ENCODE data around the gene CCDC88B. TPM values are rescaled to one million over a fixed set of nuclear protein-coding genes. Genes with fewer than 3 reads are reported as not detected.

The CCDC88B gene
- total RNA-seq, 1 experiment from 2014 or later = 9.6 TPM

GRCh38 chr11:64357904-64358535 lies 18.0 kb downstream of the CCDC88B start:
- H3K27me3 ChIP-seq (ENCODE audit: insufficient read depth, low read depth) = no peaks in the 10 kb centered on the region
- DNase-seq = peak; percentile 88 to 95
- peaks cover 42% of the 10 kb centered on the region for H3K4me1 ChIP-seq (replicated peaks; ENCODE audit: insufficient read depth)
- H3K4me2 ChIP-seq = peak overlapping the region; percentile 92
- no peaks in the 10 kb centered on the region for H3K9me2 ChIP-seq (ENCODE audit: insufficient read depth)
- H2AFZ ChIP-seq = no peak overlapping the region
- peak overlapping the region; percentile 59 for H3K27ac ChIP-seq
- no TSS peak for BruUV-seq (replicated peaks)
- H3F3A ChIP-seq (ENCODE audit: insufficient read depth, low read depth) = peaks cover 22% of the 10 kb centered on the region; the same call in 1 of the 2 replicates
- peaks cover 18% of the 10 kb centered on the region for H3K79me2 ChIP-seq (ENCODE audit: low read depth)
- CTCF ChIA-PET = interaction anchor here (0.5 to 2.0 kb wide), 7 partner anchors 9 to 93 kb away, joined by 3 to 14 read pairs (median 5); partner anchors contain the start of genes PRDX5 and TRMT112
- intact Hi-C loops (cut with micrococcal nuclease; ENCODE audit: unreplicated experiment) = loop anchor here (2.0 to 5.0 kb wide), 5 partner anchors 81 to 421 kb away; partner anchors contain the start of gene SF1
- H3K4me3 ChIP-seq = peak overlapping the region; percentile 91
- H3K36me3 ChIP-seq (ENCODE audit: low read depth) = 0 out of 2 replicates have a peak, but pooled peaks cover 12% of the 10 kb centered on the region
- TF ChIP-seq EZH2 (IDR thresholded peaks at IDR 0.05; ENCODE audit: low read depth) = no peak
- TF ChIP-seq CTCF (conservative IDR thresholded peaks at IDR 0.05) = no peak
- POLR2A ChIA-PET (ENCODE audit: unreplicated experiment) = interaction anchor here (0.5 to 1.1 kb wide), 8 partner anchors 17 to 307 kb away, joined by 3 to 12 read pairs (median 6); partner anchors contain the start of genes ESRRA, PRDX5 and TRMT112
- peaks cover 6% of the 10 kb centered on the region; the same call in 1 of the 2 replicates for H4K20me1 ChIP-seq (ENCODE audit: insufficient read depth)
- no peaks in the 10 kb centered on the region for H3K9me3 ChIP-seq (ENCODE audit: insufficient read depth, low read depth)

GRCh38 chr11:64358536-64358906 lies 18.5 kb downstream of the CCDC88B start:
- ChIA-PET CTCF (interaction anchor here (0.5 to 2.0 kb wide), 6 partner anchors 9 to 93 kb away, joined by 3 to 14 read pairs (median 5); partner anchors contain the start of genes PRDX5 and TRMT112), POLR2A (ENCODE audit: unreplicated experiment) (interaction anchor here (0.5 to 1.1 kb wide), 4 partner anchors 17 to 81 kb away, joined by 4 to 10 read pairs (median 8); partner anchors contain the start of genes PRDX5 and TRMT112)
- TF ChIP-seq EZH2 (IDR thresholded peaks at IDR 0.05; ENCODE audit: low read depth) (no peak), CTCF (conservative IDR thresholded peaks at IDR 0.05) (no peak)
- no peaks in the 10 kb centered on the region for H3K9me2 ChIP-seq (ENCODE audit: insufficient read depth)
- peaks cover 6% of the 10 kb centered on the region; the same call in 1 of the 2 replicates for H4K20me1 ChIP-seq (ENCODE audit: insufficient read depth)
- peak overlapping the region; percentile 91 for H3K4me3 ChIP-seq
- peaks cover 42% of the 10 kb centered on the region for H3K4me1 ChIP-seq (replicated peaks; ENCODE audit: insufficient read depth)
- H3K27me3 ChIP-seq (ENCODE audit: insufficient read depth, low read depth) = no peaks in the 10 kb centered on the region
- DNase-seq = no peak
- peak overlapping the region; percentile 59 for H3K27ac ChIP-seq
- H3K79me2 ChIP-seq (ENCODE audit: low read depth) = peaks cover 18% of the 10 kb centered on the region
- H2AFZ ChIP-seq = peak overlapping the region; percentile 87
- H3K4me2 ChIP-seq = peak overlapping the region; percentile 92
- peaks cover 22% of the 10 kb centered on the region; the same call in 1 of the 2 replicates for H3F3A ChIP-seq (ENCODE audit: insufficient read depth, low read depth)
- intact Hi-C loops (cut with micrococcal nuclease; ENCODE audit: unreplicated experiment) = loop anchor here (2.0 to 5.0 kb wide), 5 partner anchors 82 to 420 kb away; partner anchors contain the start of gene SF1
- no peaks in the 10 kb centered on the region for H3K9me3 ChIP-seq (ENCODE audit: insufficient read depth, low read depth)
- TSS peak; percentile 87 for BruUV-seq (replicated peaks)
- 0 out of 2 replicates have a peak, but pooled peaks cover 15% of the 10 kb centered on the region for H3K36me3 ChIP-seq (ENCODE audit: low read depth)

- POLR2A ChIA-PET (ENCODE audit: unreplicated experiment) = no interaction called here
- Histone ChIP-seq H3K9me2 (ENCODE audit: insufficient read depth) (no peaks in the 10 kb centered on the region), H3F3A (ENCODE audit: insufficient read depth, low read depth) (peaks cover 22% of the 10 kb centered on the region; the same call in 1 of the 2 replicates), H3K4me1 (replicated peaks; ENCODE audit: insufficient read depth) (peaks cover 42% of the 10 kb centered on the region), H3K9me3 (ENCODE audit: insufficient read depth, low read depth) (no peaks in the 10 kb centered on the region), H3K27me3 (ENCODE audit: insufficient read depth, low read depth) (no peaks in the 10 kb centered on the region), H3K36me3 (ENCODE audit: low read depth) (peaks cover 18% of the 10 kb centered on the region; the same call in 1 of the 2 replicates), H3K4me2 (peak within 1 kb of the TSS; percentile 92), H3K4me3 (peak within 1 kb of the TSS; percentile 91), H4K20me1 (ENCODE audit: insufficient read depth) (peaks cover 6% of the 10 kb centered on the region; the same call in 1 of the 2 replicates), H3K79me2 (ENCODE audit: low read depth) (peaks cover 18% of the 10 kb centered on the region), H3K27ac (peak within 1 kb of the TSS; percentile 59), H2AFZ (peak within 1 kb of the TSS; percentile 87)
- peak; percentile 54 to 79 for DNase-seq
- intact Hi-C loops (cut with micrococcal nuclease; ENCODE audit: unreplicated experiment) = loop anchor here (2.0 to 5.0 kb wide), 5 partner anchors 82 to 420 kb away; partner anchors contain the start of gene SF1
- BruUV-seq (replicated peaks) = TSS peak; percentile 50
- no peak for TF ChIP-seq EZH2 (IDR thresholded peaks at IDR 0.05; ENCODE audit: low read depth)
- TF ChIP-seq CTCF (conservative IDR thresholded peaks at IDR 0.05) = no peak
- CTCF ChIA-PET = interaction anchor here (0.6 kb wide), 1 partner anchor 27 kb away, joined by 4 read pairs; no protein-coding TSS in a partner anchor
Observed at GRCh38 chr11:64358907-64359711, 19.1 kb downstream of the CCDC88B start, which contains the start of gene RPS6KA4. RPS6KA4 (plus strand) TSS chr11:64359162; CDS start chr11:64359236, 74 bp downstream.
